ENCODE data around the gene PIK3C3.
A peak's percentile ranks its signal among the peaks of the same experiment; 100 is the strongest.

Gene PIK3C3

DNA sequence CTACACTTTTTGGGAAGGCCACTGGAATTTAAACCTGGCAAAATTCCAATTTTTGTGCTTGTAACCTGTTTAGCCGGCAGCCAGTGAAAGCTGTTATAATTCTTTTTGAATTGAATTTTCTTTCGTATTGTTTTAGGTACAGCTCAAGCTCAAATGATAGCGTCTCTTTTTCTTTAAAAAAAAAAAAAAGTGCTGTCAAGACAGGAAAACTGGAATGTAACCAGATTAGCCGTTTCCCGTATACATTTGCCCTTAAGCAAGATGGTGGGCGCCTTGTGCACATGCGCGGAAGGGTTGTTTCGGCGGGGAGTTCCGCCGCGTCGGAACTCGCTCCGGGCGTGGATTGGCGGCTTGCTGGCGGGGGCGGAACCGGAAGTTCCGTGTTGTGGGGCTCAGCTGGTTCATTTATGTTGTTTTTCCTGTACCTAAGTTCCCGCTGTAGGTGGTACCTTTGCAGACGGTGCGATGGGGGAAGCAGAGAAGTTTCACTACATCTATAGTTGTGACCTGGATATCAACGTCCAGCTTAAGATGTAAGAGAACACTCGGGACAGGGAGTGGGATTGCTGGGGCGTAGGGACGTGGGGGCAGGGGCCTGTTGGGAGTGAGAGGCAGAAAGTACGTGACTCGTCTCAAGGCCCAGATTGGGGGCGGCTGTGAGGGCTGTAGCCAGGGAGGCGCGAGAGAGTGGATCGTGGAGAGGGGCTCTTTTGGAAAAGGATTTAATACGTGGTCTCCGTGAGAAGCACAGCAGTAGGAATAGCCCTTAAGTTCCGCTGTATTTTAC lies at the start of gene PIK3C3:
TSS of gene PIK3C3 (plus strand) at position 408 of the 787 bp plus-strand sequence. CDS start at position 466, 58 bp downstream.
- peak; percentile 94 for DNase-seq

DNA sequence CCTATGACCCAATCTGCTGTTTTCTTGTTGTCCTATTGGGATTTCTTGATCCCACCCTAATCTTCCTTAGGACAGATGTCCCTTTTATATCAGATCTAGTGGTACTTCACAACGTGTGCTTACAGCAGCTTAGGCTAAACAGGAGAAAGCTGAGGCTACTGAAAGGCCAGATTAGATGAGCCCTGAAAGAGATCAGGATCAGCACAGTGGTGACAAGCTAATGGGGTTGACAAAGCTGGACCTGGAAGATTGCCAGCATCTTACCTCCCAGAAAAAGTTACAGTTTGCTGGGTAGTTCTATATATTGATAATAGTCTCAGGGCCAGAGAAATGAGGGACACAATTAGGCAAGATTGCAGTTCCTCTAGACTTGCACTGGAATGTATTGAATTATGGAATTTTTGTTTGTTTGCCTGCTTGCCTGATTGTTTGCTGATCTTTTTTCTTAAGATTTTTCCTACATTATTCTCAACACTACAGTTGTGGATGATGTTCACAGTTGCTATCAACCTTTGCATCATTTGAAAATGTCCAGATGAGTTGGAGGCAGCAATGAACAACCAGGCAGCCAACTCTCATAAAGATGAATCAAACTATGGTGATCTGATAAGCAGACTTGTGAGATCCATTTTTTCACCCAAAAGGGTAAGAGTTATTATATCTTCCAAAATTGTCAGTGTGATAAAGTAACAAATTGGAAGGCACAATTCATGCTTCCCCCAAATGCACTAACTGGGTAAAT lies 49.1 kb upstream of the PIK3C3 start:
- DNase-seq, result no peak

DNA sequence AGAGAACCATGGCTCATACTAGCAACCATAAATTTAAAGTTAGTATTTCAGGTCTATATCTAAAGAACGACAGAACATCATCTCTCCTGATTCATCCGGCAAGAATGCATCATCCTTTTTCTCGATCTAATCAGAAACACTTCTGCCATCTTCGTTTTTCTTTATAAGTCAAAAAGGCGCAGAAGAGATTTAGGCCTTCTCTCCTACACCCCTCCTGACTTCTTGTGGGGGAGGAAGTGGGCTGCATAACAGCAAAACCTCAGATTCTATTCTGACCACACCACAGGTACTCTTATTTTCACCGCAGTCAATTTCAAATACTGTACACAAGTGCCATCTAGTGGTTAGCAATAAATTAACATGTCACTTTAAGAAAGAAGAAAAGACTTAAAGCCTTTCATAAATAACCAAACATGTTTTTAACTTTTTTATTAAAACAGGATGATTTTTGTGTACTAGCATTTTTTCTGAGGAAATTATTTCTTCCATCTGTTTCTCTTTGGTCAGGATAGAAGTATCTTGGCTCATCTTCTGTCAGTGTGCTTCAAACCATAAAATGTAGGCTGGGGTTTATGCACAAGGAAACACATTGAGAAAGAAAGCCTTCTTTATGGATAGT lies 48.4 kb upstream of the PIK3C3 start:
- peak; percentile 15 for DNase-seq

DNA sequence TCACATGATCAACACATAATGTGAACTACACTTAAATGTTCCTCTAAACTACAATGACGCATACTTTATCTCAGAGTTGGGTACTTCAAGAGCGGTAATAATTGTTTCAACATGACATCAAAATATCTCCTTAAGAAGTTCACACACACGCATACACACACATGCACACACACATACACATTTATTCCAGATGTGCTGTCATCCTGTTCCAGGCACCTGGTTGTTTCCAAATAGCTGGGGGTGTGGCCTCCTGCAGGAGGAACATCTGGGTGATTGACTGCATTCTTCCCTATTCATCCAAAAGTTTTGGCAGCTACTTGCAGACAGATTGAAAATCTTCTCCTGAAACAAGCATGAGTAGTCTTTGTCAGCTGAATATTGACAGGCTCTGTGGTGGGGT lies 37.9 kb upstream of the PIK3C3 start:
- DNase-seq, result no peak

DNA sequence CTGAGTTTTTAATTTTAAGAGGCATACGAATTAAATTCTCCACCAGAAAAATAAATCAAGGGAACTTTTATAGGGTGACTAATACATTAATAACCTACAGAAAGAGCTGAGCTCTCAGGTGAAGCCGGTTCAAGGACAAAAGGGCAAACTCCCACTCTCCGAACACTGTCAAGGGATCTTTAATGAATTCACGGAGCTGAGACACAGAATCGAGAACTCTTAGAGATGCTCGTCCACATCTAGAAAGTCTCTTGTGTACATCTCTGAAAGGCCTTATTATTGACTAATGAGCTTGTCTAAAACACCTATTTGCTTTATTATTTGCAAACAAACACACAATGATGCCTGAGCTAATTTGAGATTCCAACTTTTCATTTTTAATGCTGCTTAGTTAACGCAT lies 33.3 kb upstream of the PIK3C3 start:
- DNase-seq, result no peak

DNA sequence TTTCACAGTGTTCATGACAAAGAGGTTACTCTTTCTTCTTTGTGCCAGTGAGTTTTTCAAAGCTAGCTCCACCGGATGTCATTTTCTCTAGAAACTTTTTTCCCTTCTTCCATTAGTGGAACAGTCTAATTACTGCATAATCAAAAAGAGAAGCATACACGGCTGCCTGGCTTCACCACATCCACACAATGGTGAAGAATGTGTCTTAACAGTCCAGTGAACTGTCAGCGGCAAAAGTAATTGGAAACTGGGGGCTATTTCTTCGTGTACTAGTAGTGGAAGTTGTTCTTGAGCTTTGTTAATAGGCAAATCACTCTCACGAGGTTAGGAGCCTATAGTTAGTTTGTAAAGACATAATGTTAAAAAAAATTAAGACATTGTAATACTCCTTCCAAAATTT lies 32.9 kb upstream of the PIK3C3 start:
- DNase-seq, result no peak

DNA sequence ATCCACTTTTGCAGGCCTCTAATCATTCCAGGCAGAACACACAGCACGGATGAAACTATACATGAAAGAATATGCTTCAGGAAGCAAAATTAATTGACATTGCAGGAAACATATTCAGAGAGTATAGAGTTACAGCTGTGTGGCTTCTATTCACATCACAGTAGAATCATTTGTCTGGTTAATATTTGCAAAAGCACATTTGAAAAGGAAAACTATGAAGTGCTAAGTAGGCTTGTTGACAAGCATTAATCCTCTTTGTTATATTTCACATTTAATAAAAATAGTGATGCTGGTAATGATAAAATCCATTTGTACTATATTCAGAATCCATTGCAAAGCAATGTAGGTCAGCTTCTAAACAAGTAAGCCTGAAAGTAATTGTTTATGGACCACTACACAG lies 32.2 kb upstream of the PIK3C3 start:
- DNase-seq, result peak; percentile 1

DNA sequence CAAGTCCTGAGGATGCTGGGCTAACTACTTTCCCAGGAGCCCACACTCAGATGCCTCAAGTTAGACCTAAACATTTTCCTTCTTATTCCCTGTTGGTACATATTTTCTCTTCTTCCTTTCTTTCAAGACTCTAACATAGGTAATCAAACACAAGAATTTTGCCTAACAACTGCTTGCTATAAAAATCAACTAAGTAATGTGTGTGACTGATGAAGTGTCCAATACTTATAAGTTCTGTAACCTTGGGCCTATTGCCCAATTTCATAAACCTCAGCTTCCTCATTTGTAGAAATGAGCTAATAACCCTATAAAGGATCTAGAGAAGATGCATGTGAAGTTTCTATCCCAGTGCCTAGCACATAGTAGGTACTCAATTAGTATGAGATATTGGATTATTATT lies 31.6 kb upstream of the PIK3C3 start:
- DNase-seq, result no peak

DNA sequence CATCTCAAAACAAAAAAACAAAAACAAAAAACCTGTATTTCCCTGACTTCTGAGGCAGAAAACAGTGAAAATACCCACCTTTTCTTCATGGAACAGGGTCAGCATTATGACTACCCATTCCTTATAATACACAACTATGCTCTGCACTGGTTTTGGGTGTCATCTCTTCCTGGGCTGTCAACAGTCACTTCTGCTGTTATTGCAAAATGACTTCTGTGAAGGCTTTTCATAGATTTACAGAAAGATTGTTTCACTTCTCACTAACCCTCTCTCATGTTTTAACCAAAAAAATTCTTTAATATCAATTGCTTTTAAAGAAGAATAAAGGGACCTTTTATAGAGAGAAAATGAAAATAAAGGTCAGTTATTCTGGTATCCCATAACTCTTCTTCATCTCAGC lies 26.5 kb upstream of the PIK3C3 start:
- DNase-seq, result no peak

DNA sequence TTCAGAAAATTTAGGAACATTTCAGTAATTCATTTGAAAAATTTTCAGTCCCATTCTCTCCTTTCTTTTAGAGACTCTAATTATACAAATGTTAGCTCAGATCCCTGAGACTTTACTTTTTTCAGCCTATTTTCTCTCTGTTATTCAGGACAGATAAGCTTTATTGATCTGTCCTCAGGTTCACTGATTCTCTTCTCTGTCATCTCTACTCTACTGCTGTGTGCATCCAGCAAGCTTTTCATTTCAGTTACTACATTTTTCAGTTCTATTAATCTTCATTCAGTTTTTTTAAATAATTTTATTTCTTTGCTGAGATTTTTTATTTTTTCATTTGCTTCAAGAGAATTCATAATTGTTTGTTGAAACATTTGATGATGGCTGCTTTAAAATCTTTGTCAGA lies 22.1 kb upstream of the PIK3C3 start:
- no peak for DNase-seq

DNA sequence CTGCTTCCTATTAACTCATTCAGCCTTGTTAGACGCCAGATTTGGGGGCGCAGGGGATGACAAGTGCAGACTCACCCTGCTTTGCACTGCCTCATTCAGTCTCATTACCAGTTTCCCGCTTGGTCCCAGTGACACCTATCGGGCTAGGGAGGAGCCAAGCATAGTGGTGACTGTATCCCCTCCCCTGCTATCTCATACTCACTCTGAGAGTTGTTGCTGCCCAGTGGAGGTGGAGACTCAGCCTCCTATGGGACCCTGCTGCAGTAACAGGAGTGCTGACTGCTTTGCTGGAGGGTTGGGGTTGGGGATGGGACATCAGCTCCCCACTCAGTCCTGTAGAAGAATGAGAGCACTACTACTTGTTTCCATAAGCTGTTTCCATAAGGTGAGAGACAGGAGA lies 21.3 kb upstream of the PIK3C3 start:
- DNase-seq, result no peak

DNA sequence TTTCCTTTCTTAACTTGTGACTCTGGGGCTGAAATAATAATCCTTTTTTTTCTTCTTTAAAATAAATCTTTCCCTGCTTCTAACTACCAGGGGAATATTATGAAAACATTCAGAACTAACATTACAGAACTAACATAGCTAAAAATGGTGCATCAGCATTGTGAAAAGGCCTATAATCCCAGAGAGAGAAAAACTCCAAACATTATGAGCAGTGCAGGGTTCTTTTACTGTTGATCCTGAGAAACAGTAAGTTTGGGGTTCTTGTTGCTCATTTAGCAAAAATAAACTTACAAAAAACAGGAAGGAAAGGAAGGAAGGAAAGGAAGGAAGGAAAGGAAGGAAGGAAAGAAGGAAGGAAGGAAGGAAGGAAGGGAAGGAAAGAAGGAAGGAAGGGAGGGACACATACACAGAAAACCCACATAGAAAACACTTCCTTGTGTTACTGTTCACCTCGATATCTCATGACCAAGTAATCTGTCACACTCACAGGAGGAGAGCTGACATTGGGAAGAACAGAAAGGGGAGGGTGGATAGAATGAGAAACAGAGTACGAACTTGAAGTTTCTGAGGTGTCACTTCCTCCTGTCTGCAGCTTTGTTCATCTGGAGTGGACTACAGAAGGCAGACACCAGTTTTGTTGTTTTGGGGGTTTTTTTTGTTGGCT lies 18.4 kb upstream of the PIK3C3 start:
- no peak for DNase-seq

DNA sequence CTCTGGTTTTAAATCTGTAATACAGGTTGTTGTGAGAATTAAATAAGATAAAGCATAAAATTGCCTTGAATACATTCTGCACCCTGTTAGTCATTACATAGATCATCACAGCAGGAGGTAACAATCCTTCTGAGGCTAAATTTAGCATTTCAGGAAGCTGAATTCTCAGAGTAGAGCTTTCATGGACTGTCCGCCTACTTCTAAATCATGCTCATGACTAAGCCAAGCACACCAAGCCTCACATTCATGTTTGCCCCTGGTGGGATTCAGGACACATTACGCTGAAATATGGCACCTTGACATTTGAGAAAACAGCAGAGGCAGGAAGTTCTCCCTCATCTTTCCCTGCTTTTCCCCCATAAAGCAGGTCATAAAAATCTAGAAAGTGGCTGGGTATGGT lies 16.6 kb upstream of the PIK3C3 start:
- no peak for DNase-seq

DNA sequence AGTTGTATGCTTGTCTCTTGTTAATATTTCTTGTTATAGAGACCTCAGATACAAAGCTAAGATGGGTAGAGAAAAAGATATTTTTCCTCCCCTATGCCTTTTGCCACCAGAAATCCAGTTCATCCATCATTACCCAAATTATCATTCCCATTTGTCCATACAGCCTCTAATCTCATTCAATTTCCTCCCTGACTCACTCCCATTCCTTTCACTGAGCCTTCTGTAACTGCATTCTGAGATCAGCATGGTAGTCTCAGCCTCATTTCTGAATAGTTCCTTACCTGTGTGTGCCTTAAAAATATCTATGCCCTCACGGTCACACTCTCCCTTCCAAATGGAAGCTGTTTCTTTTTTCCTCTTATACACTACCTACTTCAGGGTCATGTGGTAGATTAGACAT lies 15.7 kb upstream of the PIK3C3 start:
- no peak for DNase-seq

DNA sequence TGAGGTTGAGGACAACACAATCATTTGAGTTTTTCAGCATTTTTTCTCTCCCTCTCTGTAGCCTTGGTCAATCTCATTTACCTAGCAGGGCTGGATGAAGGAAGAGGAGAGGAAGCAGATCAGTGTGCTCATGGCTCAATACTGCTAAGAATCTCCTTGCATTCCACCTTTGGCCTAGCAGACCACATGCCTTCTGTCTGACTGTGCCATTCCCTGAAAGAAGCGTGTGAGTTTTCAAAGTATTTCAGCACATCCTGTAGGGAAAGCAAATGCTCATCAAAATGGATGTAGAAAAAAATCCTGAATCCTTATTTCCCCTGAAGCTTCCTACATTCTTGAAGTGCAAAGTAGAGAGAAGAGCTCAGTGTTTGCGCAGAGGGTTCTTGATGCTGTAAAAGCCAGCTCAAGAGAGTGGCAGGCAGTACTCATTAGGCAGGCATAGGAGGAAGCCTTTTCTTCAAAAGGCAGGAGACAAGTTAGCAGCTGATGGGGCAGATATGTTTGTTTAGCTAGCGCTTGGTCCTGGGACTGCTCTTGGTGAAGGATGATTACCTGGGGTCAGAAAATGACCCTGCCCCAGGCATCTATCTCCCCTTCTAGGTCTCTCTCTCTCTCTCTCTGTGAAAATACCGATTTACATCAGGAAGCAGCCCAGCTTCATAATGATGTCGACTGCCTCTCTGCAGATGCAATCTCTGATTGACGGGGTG lies 14.4 kb upstream of the PIK3C3 start:
- no peak for DNase-seq

DNA sequence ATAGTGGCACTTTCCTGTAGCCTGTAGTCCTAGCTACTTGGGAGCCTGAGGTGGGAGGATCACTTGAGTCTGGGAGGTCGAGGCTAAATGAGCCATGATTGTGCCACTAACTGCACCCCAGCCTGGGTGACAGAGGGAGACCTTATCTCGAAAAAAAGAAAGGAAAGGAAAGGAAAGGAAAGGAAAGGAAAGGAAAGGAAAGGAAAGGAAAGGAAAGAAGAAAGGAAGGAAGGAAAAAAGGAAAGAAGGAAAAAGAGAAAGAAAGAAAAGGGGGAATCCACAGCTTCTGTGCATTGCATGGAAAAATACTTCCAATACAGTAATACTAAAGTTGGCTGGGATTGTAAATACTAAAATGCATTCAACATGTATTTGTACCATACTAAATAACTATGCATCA lies 12.8 kb upstream of the PIK3C3 start:
- no peak for DNase-seq

DNA sequence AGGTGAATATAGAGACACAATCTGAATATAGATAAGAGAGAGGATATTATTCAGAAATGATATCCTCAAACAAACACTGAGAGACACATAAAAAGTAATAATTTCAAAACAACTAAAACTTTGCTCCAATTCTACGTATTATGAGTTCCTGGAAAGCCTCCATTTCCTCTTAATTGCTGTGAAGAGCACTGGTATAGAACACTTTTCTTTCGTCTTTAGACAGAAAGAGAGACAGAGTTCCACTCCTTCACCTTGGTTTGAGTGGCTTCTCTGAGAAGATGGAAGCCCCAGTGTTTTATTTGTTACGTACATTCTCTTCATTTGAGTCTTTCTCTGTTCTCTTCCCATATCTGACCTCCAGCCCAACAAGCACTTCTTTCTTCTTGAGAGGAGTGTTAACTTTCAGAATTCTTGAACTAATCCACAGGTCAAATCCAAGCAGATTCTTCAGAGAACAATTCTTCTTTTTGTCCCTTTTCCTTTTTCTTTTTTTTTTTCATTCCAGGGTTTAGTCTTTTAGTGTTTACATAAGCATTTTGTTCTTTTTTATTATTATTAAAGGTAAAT lies 6.4 kb upstream of the PIK3C3 start:
- no peak for DNase-seq

DNA sequence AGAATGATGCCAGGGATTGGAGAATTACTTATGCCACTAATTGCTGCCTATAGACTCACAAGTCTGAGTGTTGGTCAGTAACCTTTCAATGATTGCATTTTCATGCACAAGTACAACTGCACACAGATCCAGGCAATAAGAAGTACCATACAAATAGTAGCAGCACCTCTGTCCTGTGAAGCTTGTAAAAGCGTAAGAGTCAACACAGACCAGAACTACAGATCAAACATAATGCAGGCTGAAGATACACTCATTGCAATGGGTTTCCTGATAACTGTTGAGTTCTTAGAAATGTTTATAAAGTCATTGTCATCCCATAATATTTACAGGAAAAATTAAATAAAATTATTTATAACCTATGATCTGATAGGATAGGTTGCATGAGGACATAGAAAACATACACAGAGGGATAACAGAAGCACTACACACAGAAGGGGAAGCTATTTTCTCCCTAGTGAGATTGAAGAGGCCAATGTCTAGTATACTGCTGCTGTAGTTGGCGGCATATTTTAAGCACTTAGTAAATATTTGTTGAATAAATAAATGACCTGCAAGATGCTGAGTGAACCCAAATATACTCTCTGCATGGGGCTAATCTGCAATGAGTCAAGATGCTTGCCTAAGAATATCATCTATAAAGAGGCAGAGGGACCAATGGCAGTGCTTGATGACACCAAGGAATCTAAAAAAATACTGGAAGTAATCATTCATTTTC lies 5.7 kb upstream of the PIK3C3 start:
- peak; percentile 31 for DNase-seq

DNA sequence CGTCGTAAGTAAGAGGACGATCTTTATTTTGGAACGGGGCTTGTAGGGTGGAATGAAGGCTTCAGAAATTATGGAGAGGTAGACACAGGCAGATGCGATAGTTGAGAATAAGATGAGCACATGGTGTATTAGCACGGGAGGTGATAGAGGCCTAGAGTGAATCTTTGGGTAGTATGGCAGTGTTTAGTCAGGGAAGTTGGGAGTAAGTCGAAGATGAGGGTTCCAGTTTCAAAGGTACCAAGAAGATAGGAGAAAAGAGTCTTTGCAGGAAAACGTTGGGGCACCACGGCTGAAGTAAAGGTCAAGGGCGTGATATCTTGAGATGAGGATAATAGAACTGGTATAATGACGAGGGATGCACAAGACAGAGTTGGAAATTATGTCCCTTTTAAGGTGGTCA lies 654 bp downstream of the PIK3C3 start:
- DNase-seq, result no peak

DNA sequence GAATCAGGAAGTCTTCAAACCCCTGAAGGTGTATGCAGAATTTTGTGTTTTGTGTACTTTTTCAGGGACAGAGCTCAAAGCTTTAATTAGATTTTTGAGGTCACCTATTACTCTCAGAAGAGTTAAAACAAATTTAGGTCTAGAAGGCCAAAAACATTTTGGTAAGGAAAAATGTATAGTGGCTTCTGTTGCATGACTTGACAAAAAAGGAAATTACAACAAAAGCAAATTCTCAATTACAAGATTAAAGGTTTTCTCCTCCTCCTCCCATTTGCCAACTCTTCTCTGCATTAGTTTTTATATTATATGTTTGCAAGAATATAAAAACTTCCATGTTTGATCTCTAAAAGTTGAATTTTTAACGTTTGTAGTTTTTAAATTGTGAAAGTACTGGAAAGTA lies 4.0 kb downstream of the PIK3C3 start:
- DNase-seq, result no peak

DNA sequence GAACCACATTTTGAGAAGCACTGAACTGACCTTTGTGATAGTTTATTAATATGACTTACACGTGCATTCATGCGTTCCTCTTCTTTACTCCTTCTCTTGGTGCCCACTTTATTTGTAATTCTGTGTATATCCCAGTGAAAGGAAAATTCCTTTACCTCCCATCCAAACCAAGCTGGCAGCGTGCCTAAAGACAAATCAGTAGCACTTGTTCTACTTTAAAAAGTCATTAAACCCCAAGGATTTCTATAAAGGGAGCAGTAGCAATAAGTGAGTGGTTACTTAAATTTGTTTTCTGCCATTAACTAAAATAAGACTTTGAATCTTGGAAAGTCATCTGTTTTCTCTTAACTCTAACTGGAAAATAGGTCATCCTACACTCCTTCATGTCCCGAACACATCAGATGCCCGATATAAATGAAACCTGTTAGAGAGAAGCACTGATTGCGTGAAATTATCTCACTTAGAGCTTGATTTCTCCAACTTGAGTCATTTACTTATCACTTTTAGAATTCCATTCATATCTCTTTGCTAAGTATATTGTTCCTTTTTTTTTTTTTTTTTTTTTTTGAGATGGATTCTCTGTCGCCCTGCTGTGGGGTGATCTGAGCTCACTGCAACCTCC lies 10.7 kb downstream of the PIK3C3 start:
- no peak for DNase-seq
